ENCODE results near the gene RGS5. TPM values are rescaled to one million over a fixed set of nuclear protein-coding genes. Genes with fewer than 3 reads are reported as not detected.
A peak's percentile ranks its signal among the peaks of the same experiment; 100 is the strongest.

RGS5 gene
- total and polyA plus RNA-seq, 4 donors, result 4.6 to 12.7 (median 7.4) TPM

GRCh38 chr1:163171826-163172225 is 30.9 kb downstream of the RGS5 start:
- H3K27ac ChIP-seq (ENCODE audit: low read depth in 1 of 2, low read length in 2 of 2), result no peak overlapping the region
- no peak for TF ChIP-seq TAF1 (conservative IDR thresholded peaks at IDR 0.05)
- no peak for TF ChIP-seq EGR1 (IDR thresholded peaks at IDR 0.05; ENCODE audit: low read depth in 2 of 2)
- TF ChIP-seq CTCF (IDR thresholded peaks at IDR 0.05; ENCODE audit: low read depth, low read length, missing input control), result no peak
- no peak for TF ChIP-seq HNF4G (IDR thresholded peaks at IDR 0.05)
- no peak for TF ChIP-seq YY1 (IDR thresholded peaks at IDR 0.05)
- no peak for TF ChIP-seq RAD21 (IDR thresholded peaks at IDR 0.05)
- TF ChIP-seq SP1 (IDR thresholded peaks at IDR 0.05), result no peak
- TF ChIP-seq ATF3 (IDR thresholded peaks at IDR 0.05), result no peak
- no peak for TF ChIP-seq JUND (IDR thresholded peaks at IDR 0.05)
- no peak for TF ChIP-seq REST (IDR thresholded peaks at IDR 0.05)
- no peak for TF ChIP-seq FOXA1 (IDR thresholded peaks at IDR 0.05)
- TF ChIP-seq ZBTB33 (IDR thresholded peaks at IDR 0.05), result no peak
- no peak for TF ChIP-seq GABPA (IDR thresholded peaks at IDR 0.05 in 1 of 2, conservative IDR thresholded peaks at IDR 0.05 in 1 of 2)
- TF ChIP-seq RXRA (IDR thresholded peaks at IDR 0.05), result no peak
- peaks cover 0 to 2% (median 0%) of the 10 kb centered on the region in 4 donors for H3K4me1 ChIP-seq (ENCODE audit: control insufficient read depth in 4 of 4, insufficient read depth in 4 of 4, low read length in 3 of 4)

GRCh38 chr1:163170975-163171676 is 31.6 kb downstream of the RGS5 start:
- Histone ChIP-seq H3K36me3 (ENCODE audit: control insufficient read depth in 4 of 4, insufficient read depth in 3 of 4, low read depth in 1 of 4, low read length in 3 of 4) (peaks cover 0 to 2% (median 0%) of the 10 kb centered on the region in 4 donors), H3K9ac (ENCODE audit: low read depth in 1 of 2, low read length in 2 of 2) (no peak overlapping the region), H3K9me3 (ENCODE audit: control insufficient read depth in 4 of 4, low read length in 3 of 4) (no peaks in the 10 kb centered on the region), H3K27me3 (ENCODE audit: control insufficient read depth in 4 of 4, insufficient read depth in 4 of 4, low read length in 3 of 4) (peaks cover 0 to 5% (median 0%) of the 10 kb centered on the region in 4 donors), H3K27ac (ENCODE audit: low read depth in 1 of 2, low read length in 2 of 2) (no peak overlapping the region), H3K4me3 (ENCODE audit: low read depth in 1 of 3, low read length in 3 of 3) (no peak overlapping the region), H3K4me1 (ENCODE audit: control insufficient read depth in 4 of 4, insufficient read depth in 4 of 4, low read length in 3 of 4) (peaks cover 0 to 2% (median 0%) of the 10 kb centered on the region in 4 donors)
- no peak for DNase-seq (ENCODE audit: low spot score)
- WGBS, result 80% methylated on average over 5 of the region's 5 CpGs
- no peak for TF ChIP-seq ZBTB33 (IDR thresholded peaks at IDR 0.05)
- TF ChIP-seq RAD21 (IDR thresholded peaks at IDR 0.05), result peak; percentile 29 to 43

More at GRCh38 chr1:163171826-163172225, 30.9 kb downstream of the RGS5 start:
- DNase-seq (ENCODE audit: low spot score), result no peak
- Histone ChIP-seq H3K36me3 (ENCODE audit: control insufficient read depth in 4 of 4, insufficient read depth in 3 of 4, low read depth in 1 of 4, low read length in 3 of 4) (peaks cover 0 to 2% (median 0%) of the 10 kb centered on the region in 4 donors), H3K4me3 (ENCODE audit: low read depth in 1 of 3, low read length in 3 of 3) (no peak overlapping the region), H3K27me3 (ENCODE audit: control insufficient read depth in 4 of 4, insufficient read depth in 4 of 4, low read length in 3 of 4) (peaks cover 0 to 5% (median 0%) of the 10 kb centered on the region in 4 donors), H3K9me3 (ENCODE audit: control insufficient read depth in 4 of 4, low read length in 3 of 4) (no peaks in the 10 kb centered on the region), H3K9ac (ENCODE audit: low read depth in 1 of 2, low read length in 2 of 2) (peak overlapping the region in 1 of 2 donors; percentile 20)
- WGBS, result 55% methylated on average over 5 of the region's 5 CpGs

All from liver (tissue), 9 donors.